Ecto neural progenitor cell (in vitro differentiated cells): Measurements from ENCODE around the gene LHPP.
"Not testable (repeated sequence)": the region's sequence is repeated elsewhere in the genome, so short reads cannot be mapped to it uniquely, and the experiment has no call there.

Source experiments
- DNase-seq: peaks from one replicate; pipeline ENCODE4 v3.0.0-alpha.2; 2018; ENCODE audit warnings: low spot score

Gene LHPP, protein sequence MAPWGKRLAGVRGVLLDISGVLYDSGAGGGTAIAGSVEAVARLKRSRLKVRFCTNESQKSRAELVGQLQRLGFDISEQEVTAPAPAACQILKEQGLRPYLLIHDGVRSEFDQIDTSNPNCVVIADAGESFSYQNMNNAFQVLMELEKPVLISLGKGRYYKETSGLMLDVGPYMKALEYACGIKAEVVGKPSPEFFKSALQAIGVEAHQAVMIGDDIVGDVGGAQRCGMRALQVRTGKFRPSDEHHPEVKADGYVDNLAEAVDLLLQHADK

GRCh38 chr10:124461642-124462347, at the start of gene LHPP:
TSS of gene LHPP (plus strand) at chr10:124461823. CDS start at chr10:124461863, 40 bp downstream.
- DNase-seq = peak; percentile 88

DNA sequence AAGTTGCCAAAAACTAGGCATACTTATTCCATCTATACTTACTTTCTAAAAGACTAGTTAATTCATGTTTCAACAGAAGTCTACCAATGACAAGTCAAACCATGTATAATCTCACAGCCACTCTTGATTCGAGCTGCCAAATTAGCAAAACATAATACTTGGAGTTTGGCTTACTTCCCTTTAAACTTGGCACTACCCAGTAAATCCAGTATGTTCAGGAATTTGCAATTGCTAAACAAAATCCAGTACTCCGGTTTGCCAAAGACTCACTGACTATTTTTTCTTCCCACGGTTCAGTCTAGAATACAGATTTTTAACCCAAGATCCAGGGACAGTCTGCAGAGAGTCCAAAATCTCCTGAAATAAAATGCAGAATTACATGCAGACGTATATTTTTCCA, 47.5 kb upstream of the LHPP start:
- DNase-seq = no peak

DNA sequence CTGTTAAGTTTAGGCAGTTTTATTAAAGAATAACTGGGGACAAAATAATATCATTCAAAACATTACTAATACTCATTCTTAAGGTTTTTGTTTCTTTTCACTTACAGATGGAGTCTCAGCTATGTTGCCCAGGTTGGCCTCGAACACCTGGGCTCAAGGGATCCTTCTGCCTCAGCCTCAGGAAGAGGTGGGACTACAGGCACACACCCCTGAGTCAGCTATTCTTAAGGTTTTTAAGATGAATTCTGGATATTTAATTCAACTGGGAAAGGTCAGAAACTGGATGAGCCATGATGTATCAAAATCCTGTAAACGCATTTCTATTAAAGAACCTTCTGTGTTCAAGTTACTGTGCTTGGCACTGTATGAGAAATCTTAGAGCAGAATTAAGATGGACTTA, 46.4 kb upstream of the LHPP start:
- DNase-seq = no peak

- no peak for DNase-seq
These were observed 44.9 kb upstream of the LHPP start for GRCh38 chr10:124416733-124417132.

DNA sequence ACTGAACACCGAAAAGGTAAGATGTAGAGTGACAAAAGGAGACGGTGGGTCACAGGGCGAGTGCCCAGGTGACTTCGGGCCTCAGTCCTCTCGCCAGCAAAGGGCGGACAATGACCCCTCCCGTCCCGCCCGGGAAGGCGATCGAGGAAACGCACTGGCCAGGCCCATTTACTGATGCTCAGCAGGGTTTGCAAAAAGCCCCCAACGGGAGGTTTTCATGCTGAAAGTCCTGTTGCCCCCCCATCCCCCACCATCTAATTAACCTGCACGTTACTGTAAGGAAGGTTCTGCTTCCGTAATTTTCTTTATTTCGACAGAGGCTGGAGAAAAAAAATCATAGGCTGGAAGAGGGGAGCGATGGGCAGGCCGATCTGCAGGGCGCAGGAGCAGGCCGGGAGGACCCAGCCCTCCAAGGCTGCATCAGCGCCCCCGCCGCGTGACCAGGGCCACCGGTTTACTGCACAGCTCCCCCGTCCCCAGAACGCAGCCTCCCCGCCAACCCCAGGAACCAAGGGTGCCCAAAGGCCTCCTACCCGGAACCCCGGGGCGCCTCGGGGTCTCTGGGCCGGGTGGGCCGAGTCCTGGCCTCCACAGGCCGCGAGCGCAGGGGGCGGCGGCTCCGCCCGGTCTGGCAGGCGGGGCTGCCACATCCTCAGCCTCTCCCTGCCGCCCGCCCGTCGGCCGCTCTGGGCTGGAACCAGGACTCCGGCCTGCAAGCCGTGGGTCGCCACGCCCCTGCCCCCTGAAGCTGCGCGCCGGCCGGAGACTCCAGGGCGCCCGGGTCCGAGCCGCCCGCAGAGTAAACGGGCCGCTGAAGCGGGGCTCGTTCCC, 43.5 kb upstream of the LHPP start:
- DNase-seq = peak; percentile 81

GRCh38 chr10:124418726-124419501, 42.7 kb upstream of the LHPP start, which contains the start of gene OAT:
TSS of gene OAT (minus strand) at chr10:124418923. CDS start at chr10:124412171, 6,752 bp downstream.
- peak; percentile 96 for DNase-seq

- no peak for DNase-seq
These were observed 42.0 kb upstream of the LHPP start for GRCh38 chr10:124419635-124420034.

DNA sequence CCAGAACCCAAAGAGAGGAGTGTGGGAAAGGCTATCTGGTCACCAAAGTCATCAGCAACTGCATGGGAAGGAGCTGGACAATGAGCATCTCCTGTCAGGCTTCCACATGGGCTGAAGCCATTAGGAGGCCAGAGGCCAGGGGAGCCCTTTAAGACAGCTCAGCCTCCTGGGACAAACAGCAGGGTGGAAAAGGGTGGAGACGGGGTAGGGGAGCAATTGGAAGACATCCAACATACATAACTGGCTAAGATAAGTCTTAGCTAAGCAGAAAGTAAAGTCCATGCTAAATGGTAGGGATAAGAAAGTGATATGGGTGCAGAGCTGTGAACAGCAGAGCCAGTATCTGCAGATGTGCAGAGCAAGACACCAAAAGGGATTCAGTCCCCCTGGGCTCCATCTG, 41.4 kb upstream of the LHPP start:
- no peak for DNase-seq

GRCh38 chr10:124422742-124423141, 38.9 kb upstream of the LHPP start:
- no peak for DNase-seq

DNA sequence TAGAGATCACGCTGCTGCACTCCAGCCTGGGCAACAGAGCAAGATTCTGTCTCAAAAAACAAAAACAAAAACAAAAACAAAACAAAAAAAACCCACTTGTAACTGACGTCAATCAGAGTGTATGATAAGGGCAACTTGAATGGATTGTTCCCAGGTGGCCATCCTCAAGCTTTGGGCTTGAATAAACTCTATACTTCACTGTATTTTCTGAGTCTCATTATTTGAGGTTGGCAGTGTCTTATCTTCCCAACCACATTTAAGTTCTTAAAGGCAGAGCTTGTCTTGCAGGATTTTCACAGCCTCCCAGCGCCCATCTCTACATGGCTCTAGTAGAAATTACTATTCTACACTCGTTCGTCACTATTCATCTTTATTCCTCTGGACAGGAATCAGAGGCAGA, 37.8 kb upstream of the LHPP start:
- DNase-seq = no peak

DNA sequence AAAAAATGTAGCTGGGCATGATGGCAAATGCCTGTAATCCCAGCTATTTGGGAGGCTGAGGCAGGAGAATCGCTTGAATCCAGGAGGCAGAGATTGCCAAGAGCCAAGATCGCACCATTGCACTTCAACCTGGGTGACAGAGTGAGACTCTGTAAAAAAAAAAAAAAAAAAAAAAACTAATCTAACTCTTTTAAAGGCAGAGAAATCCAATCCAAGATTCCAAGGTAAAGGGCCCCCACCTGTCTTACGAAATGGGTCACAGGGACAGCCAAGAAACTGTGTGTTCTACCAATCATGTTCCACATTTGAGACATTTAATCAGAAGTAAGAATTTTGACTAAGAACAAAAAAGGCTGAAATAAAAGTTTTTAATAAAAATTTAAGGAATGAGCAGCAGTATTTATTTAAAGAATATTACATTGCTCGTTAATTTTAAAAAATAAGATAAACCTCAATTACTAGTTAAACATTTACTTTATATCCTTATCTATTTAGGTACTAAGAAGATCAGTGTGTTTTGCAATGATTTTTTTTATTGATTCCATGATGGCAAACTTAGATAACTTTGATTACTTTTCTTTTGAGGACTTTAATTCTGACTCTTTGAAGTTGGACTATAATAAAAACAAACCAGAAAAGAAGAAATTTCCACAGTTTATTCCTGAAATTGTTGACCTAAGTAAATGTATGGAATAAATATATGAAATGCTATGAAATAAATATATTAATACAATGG, 36.2 kb upstream of the LHPP start:
- DNase-seq = no peak

GRCh38 chr10:124428207-124428777, 33.3 kb upstream of the LHPP start:
- no peak for DNase-seq

DNA sequence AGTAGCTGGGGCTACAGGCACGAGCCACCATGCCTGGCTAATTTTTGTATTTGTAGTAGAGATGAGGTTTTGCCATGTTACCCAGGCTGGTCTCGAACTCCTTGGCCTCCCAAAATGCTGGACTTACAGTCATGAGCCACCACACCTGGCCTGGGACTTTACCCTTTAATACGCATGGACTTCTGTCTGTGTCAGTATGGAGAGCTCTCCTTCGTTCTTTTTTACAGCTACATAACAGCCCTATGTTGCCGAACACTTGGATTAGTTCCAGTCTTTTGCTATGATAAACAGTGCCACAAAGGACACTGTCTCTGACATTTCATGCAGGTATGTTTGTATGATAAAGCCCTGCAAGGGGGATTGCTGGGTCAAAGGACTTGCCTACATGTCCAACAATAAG, 32.0 kb upstream of the LHPP start:
- no peak for DNase-seq

- DNase-seq = no peak
These were observed 31.5 kb upstream of the LHPP start for GRCh38 chr10:124430077-124430476.

- DNase-seq = no peak
These were observed 28.2 kb upstream of the LHPP start for GRCh38 chr10:124433461-124433860.

DNA sequence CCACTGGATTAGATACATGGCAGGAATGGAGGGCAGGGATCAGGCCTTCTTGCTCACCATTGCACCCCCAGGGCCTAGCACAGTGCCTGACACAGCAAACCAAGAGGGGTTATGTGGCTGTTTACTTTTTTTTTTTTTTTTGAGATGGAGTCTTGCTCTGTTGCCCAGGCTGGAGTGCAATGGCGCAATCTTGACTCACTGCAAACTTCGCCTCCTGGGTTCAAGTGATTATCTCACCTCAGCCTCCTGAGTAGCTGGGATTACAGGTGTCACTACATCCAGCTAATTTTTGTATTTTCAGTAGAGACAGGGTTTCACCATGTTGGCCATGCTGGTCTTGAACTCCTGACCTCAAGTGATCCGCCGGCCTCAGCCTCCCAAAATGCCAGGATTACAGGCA, 25.9 kb upstream of the LHPP start:
- DNase-seq = not testable (repeated sequence)

DNA sequence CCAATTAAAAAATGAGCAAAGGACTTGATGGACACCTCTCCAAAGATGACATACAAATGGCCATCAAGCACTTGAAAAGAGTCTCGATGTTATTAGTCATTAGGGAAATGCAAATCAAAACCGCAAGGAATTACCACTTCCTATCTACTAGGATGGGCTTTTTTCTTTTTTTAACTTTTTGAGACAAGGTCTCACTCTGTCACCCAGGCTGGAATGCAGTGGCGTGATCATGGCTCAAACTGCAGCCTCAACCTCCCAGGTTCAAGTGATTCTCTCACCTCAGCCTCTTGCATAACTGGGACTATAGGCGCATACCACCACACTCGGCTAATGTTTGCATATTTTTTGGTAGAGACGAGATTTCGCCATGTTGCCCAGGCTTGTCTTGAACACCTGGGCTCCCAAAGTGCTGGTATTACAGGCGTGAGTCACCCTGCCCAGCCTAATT, 25.4 kb upstream of the LHPP start:
- no peak for DNase-seq

DNA sequence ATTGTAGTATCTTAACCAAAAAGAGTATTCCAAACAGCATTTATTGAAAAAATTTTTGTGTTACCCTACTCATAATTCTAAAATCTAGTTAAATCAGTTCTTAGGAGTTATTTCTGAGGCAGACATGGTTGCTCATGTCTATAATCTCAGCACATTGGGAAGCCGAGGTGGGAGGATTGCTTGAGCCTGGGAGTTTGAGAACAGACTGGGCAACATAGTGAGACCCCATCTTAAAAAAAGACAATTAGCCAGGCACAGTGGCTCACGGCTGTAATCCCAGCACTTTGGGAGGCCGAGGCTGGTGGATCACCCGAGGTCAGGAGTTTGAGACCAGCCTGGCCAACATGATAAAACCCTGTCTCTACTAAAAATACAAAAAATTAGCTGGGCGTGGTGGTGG, 19.9 kb upstream of the LHPP start:
- DNase-seq = not testable (repeated sequence)

DNA sequence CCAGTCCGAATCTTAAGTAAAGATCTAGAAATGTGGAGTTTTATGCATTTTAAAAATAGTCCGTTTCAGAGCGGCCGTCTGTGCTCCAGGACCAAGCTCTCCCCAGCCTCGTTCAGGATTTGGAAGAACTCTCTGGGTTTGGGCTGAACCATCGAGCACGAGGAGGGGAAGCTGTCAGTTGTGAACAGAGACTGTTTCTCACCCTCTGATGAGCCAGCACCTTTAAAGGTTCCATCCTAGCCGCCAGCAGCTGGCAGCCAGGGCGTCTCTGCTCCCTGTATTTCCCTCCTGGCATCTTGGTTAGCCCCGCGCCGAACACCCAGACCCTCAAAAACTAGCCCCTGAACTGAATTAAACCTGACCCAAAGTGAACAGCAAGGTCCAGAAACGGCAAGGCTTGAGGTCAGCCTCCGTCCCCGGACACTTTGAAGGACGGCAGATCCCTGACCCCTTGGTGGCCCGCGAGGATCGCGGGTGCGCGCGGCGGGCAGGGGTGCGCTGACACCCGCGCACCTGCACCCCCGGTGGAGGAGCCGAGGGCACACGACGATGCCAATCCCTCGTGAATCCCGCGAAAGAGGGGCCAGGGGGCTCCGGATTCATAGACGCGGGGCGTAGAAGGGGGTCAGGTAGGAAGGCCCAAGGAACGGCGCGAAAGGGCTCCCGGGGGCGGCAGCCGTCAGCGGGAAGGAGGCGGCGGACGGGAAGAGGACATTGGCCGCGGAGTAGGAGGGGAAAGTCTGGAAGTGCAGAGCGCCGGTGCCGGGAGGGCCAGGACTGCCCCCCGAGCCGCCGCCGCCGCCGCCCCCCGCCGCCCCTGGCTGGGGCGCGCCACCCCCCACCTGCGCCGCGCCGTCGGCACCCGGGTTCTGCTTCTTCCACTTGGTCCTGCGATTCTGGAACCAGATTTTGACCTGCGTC, 14.5 kb upstream of the LHPP start:
- DNase-seq = no peak
